Aorta (tissue), 5 donors: Measurements from ENCODE around the gene TXNRD2. TPM values are rescaled to one million over a fixed set of nuclear protein-coding genes. Genes with fewer than 3 reads are reported as not detected.
A peak's percentile ranks its signal among the peaks of the same experiment; 100 is the strongest.

Source experiments
- ATAC-seq: fragments of 200-7000 bp; cut with Tn5 transposase; one replicate; pipeline ENCODE4 v1.9.1; 2022; ENCODE audit warnings: moderate library complexity; ENCODE audit not compliant: low FRiP score
- DNase-seq, 2 donors: peaks; one replicate each; pipeline ENCODE4 v3.0.0-alpha.2; 2020
- H3K27ac ChIP-seq, 2 donors: one replicate each; pipeline ENCODE4 v1.5.1; 2013; ENCODE audit warnings: low read length in 2 of 2, mild to moderate bottlenecking in 2 of 2, moderate library complexity in 2 of 2, control low read depth in 1 of 2, inconsistent platforms in 1 of 2, low read depth in 1 of 2
- H3K27me3 ChIP-seq, 2 donors: one replicate each; pipeline ENCODE4 v1.6.1; 2013; ENCODE audit warnings: control low read depth in 1 of 2, low read length in 1 of 2, mild to moderate bottlenecking in 1 of 2, moderate library complexity in 1 of 2; ENCODE audit not compliant: insufficient read depth in 2 of 2, control insufficient read depth in 1 of 2
- H3K36me3 ChIP-seq, 2 donors: one replicate each; pipeline ENCODE4 v1.6.1; 2013; ENCODE audit warnings: control low read depth in 1 of 2, low read length in 1 of 2, mild to moderate bottlenecking in 1 of 2; ENCODE audit not compliant: insufficient read depth in 2 of 2, control insufficient read depth in 1 of 2
- H3K4me1 ChIP-seq, 2 donors: one replicate each; pipeline ENCODE4 v1.6.1; 2013; ENCODE audit warnings: low read length in 2 of 2, control low read depth in 1 of 2, mild to moderate bottlenecking in 1 of 2, moderate library complexity in 1 of 2; ENCODE audit not compliant: insufficient read depth in 2 of 2, control insufficient read depth in 1 of 2
- H3K4me3 ChIP-seq, 2 donors: one replicate each; pipeline ENCODE4 v1.5.1; 2013; ENCODE audit warnings: low read length in 2 of 2, control low read depth in 1 of 2, mild to moderate bottlenecking in 1 of 2
- H3K9me3 ChIP-seq: one replicate; pipeline ENCODE4 v1.6.1; 2013; ENCODE audit warnings: mild to moderate bottlenecking, low read length; ENCODE audit not compliant: control insufficient read depth
- WGBS, 2 donors: extraction: QIAGEN DNeasy Blood & Tissue Kit; methylation state at CpG; one replicate each; pipeline ENCODE4 v1.1.7; 2013; 5-methylcytosine and 5-hydroxymethylcytosine counted together
- intact Hi-C, 2 donors: fragments of 100-400 bp; cut with DNase I; formaldehyde crosslinking; loops; one replicate each; pipeline versions ENCODE4 v1.14.2 to v1.15.0; 2022
- polyA plus RNA-seq, 2 donors: library from polyadenylated mRNA; stranded (reverse); fragments of 200-250 nt; gene quantifications; one replicate each; pipeline ENCODE4 v1.2.3, GENCODE V29; 2013
- total RNA-seq, 2 donors: library from RNA; stranded (reverse); fragmentation: NEBNext Ultra II Directional; extraction: Animal tissue kit (Norgen Biotek cat#: 25700); gene quantifications; one replicate each; pipeline ENCODE4 v1.2.1, GENCODE V29; 2021
- donor health status: healthy with polysubstance abuse.
- donor health status: Bipolar disorder and iron deficiency.
- donor health status: DM: no; HTN: no; CAD: no.
- donor health status: DM: no; HTN: no; CAD: no.
- donor health status: DM: yes; HTN: yes; CAD: no.

Gene TXNRD2
- total and polyA plus RNA-seq, 4 donors, result 13.3 to 59.0 (median 25.2) TPM

DNA sequence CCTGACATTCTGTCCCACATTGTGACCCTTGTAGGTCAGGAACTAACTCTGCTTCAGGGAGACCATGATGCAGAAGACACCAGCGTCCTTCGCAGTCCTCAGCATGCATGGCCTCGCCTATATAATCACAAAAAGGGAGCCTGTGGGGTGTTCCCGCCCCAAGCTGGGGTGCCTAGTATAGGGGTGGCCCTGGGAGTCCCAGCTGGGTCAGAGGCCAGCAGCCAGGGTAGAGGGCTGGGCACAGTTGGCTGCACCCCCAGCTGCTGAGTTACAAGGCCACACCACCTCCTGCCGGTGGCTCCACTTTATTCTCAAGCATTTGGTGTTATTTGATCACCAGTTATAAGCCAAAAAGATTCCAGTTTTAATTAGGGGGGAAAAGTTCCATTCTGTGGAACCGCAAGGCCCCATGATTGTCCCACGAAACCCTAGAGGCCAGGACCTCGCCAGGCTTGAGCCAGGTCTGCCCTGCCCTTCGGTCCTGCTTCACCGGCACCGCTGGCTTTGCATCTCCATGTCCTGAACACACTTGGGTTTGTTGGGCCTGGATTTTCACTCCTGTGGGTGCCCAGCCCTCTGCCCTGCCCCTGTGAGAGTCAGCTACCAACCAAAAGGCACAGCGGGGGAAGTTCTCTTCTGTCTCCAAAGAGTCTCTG is 72.0 kb downstream of the TXNRD2 start:
- intact Hi-C loops, result no loop called here
- ATAC-seq, result no peak
- Histone ChIP-seq H3K9me3 (no peaks in the 10 kb centered on the region), H3K27ac (no peak overlapping the region), H3K36me3 (no peaks in the 10 kb centered on the region), H3K4me1 (no peaks in the 10 kb centered on the region), H3K27me3 (no peaks in the 10 kb centered on the region), H3K4me3 (no peak overlapping the region)
- peak in 1 of 2 donors; percentile 51 for DNase-seq
- 95 to 96% methylated on average over 12 of the region's 12 CpGs for WGBS, 2 donors

DNA sequence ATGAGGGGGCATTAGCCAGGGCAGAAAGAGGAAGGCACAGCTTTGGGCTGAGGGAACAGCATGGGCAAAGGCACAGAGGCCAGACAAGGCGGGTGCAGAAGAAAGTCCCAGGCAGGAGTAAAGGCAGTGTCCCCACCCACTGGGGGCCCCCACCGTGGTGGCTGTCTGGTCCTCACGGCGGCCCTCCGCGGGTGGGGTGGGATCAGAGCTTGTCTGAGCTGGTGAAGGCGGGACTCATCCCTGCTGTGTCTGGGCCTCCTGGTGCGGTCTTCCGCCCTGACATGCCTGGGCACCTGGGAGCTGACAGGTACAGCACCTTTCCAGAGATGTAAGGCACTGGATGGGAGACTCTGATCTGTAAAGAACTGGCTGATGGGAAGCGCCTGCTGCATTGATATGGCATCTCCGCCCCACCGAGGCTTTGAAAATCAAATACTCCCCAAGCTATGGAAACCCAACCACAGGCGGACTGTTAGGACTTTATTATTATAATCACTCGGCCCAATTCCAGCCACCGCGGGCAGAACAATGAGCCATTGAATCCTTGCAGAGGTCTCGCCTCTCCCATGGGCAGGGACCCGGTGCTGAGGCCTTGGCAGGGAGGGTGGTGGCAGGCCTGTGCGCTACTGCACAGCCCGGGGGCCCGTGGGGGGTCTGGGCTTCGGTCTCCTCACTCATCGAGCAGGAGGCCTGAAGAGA is 72.7 kb downstream of the TXNRD2 start:
- intact Hi-C loops, result no loop called here
- H3K4me1 ChIP-seq, result no peaks in the 10 kb centered on the region
- peak; percentile 41 to 62 for DNase-seq
- H3K36me3 ChIP-seq, result no peaks in the 10 kb centered on the region
- no peaks in the 10 kb centered on the region for H3K27me3 ChIP-seq
- no peak for ATAC-seq
- no peak overlapping the region for H3K27ac ChIP-seq
- no peaks in the 10 kb centered on the region for H3K9me3 ChIP-seq
- H3K4me3 ChIP-seq, result no peak overlapping the region
- 85 to 87% methylated on average over 23 of the region's 23 CpGs for WGBS, 2 donors

DNA sequence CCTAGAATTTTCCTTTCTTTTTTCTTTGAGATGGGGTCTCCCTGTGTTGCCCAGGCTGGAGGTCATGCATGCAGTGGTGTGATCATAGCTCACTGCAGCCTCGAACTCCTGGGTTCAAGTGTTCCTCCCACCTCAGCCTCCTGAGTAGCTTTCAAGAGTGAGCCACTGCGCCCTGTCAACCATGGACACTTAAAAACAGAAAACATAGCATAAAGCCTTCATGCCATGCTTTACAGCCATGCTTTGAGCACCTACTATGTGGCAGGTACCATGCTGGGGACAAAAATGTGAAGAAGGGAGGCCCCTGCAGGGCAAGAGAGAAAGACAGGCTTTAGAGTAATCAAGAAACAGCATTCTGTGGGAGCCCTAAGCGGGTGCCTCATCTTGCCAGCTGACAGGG is 73.3 kb downstream of the TXNRD2 start:
- Histone ChIP-seq H3K27ac (no peak overlapping the region), H3K4me3 (no peak overlapping the region), H3K9me3 (no peaks in the 10 kb centered on the region), H3K4me1 (no peaks in the 10 kb centered on the region), H3K27me3 (no peaks in the 10 kb centered on the region), H3K36me3 (no peaks in the 10 kb centered on the region)
- ATAC-seq (no peak), DNase-seq (peak; percentile 9 to 27)
- WGBS, 2 donors, result 93 to 94% methylated on average over 3 of the region's 3 CpGs
- intact Hi-C loops, result no loop called here

DNA sequence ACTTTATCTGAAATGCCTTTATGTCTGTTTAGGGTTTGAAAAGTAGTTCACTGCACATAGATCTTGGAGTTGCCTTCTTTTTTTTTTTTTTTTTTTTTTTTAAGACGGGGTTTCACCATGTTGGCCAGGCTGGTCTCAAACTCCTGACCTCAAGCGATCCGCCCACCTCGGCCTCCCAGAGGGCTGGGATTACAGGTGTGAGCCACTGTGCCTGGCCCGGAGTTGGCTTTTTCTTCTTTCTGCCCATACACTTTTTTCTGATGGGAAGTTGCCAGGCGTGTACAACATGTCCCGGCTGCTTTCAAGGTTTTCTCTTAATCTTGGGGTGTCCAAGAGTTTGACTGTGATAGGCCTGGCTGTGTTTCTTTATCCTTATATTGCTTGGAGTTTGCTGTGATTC is 74.0 kb downstream of the TXNRD2 start:
- H3K4me1 ChIP-seq, result no peaks in the 10 kb centered on the region
- WGBS, 2 donors, result 87 to 95% methylated on average over 6 to 7 of the region's 7 CpGs
- intact Hi-C loops, result no loop called here
- no peaks in the 10 kb centered on the region for H3K36me3 ChIP-seq
- no peak overlapping the region for H3K4me3 ChIP-seq
- H3K27me3 ChIP-seq, result no peaks in the 10 kb centered on the region
- H3K9me3 ChIP-seq, result no peaks in the 10 kb centered on the region
- DNase-seq (peak; percentile 16 to 30), ATAC-seq (no peak)
- H3K27ac ChIP-seq, result no peak overlapping the region

DNA sequence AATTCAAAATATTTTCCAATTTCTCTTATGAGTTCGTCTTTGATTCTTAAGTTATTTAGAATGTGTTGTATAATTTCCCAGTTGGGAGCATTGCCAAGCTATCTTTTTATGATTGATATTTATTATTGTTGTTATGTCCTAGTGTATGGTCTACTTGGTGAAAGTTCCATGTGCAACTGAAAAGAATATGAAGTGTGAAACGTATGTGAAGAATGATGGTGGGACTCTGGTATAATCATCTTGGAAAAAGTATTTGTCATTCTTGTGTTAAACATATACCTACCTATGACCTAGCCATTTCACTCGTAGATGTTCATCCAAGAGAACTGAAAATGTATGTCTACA is 75.0 kb downstream of the TXNRD2 start:
- intact Hi-C loops, result no loop called here
- H3K9me3 ChIP-seq, result no peaks in the 10 kb centered on the region
- no peaks in the 10 kb centered on the region for H3K4me1 ChIP-seq
- H3K4me3 ChIP-seq, result no peak overlapping the region
- ATAC-seq, result no peak
- H3K27ac ChIP-seq, result no peak overlapping the region
- no peaks in the 10 kb centered on the region for H3K27me3 ChIP-seq
- WGBS, 2 donors, result 90 to 91% methylated on average over 3 of the region's 3 CpGs
- no peak for DNase-seq
- no peaks in the 10 kb centered on the region for H3K36me3 ChIP-seq

DNA sequence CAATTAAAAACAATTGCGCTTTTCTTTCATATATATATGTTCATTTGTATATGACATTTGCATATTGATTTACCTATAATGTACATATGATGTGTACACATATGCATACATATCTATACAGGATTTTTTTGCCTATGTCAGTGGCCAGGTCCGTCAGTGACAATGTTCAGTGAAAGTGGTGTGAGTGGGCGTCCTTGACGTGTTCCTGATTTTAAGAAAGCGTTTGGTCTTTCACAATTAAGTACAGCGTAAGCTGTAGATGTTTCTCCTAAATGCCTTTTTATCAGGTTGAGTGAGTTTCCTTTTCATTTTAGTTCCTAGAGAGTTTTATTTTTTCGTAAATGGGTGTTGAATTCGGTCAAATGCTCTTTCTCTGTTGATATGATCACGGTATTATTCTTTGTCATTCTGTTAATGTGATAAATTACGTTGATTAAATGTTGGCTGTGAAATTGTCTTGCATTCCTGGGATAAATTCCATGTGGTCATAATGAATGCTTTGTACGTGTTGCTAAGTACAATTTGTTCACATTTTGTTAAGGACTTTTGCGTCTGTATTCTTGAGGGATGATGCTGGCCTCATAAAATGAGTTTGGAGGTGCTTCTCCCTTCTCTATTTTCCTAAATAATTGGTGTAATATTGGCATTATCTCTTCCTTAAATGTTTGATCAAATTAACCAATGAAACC is 76.3 kb downstream of the TXNRD2 start:
- ATAC-seq (no peak), DNase-seq (peak in 1 of 2 donors; percentile 13)
- no peaks in the 10 kb centered on the region for H3K36me3 ChIP-seq
- no peak overlapping the region for H3K27ac ChIP-seq
- no peaks in the 10 kb centered on the region for H3K27me3 ChIP-seq
- H3K4me3 ChIP-seq, result no peak overlapping the region
- intact Hi-C loops, result no loop called here
- H3K9me3 ChIP-seq, result no peaks in the 10 kb centered on the region
- no peaks in the 10 kb centered on the region for H3K4me1 ChIP-seq
- WGBS, 2 donors, result 81% methylated on average over 12 of the region's 12 CpGs

DNA sequence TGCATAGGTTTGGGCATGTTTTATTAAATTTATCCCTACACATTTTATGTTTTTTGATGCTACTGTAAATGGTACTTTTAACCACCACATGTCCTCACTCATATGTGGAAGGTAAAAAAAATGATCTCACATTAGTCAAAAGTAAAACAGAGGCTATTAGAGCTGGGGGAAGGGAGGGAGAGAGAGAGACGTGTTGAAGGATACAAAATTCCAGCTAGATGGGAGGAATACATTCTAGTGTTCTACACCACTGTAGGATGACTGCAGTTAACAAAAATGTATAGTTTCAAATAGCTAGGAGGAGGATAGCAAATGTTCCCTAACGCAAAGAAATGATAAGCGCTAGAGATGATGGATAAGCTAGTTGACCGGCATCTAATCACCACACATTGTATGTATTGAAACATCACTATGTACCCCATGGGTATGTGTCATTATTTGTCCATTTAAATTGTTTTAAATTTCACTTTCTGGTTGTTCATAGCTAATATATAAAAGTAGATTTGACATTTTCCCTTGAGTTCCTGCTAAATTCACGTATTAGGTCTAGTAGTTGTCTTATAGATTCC is 77.0 kb downstream of the TXNRD2 start:
- intact Hi-C loops, result no loop called here
- no peak overlapping the region for H3K27ac ChIP-seq
- H3K27me3 ChIP-seq, result no peaks in the 10 kb centered on the region
- no peak for DNase-seq
- ATAC-seq, result no peak
- no peaks in the 10 kb centered on the region for H3K9me3 ChIP-seq
- no peak overlapping the region for H3K4me3 ChIP-seq
- WGBS, 2 donors, result 93% methylated on average over 5 of the region's 5 CpGs
- H3K4me1 ChIP-seq, result no peaks in the 10 kb centered on the region
- H3K36me3 ChIP-seq, result no peaks in the 10 kb centered on the region

DNA sequence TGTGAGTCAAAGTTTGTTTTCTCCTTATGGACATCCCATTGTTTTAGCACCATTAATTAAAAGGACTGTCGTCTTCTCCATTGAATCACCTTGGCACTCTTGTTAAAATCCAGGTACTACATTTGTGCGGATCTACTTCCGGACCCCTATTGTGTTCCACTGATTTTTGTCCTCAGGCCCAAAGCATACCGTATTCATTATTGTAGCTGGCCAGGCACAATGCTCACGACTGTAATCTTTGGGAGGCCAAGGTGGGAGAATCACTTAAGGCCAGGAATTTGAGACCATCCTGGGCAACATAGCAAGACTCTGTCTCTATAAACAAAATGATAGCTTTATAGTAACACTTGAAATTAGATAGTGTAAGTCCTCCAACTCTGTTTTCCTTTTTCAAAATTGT is 78.0 kb downstream of the TXNRD2 start:
- Histone ChIP-seq H3K9me3 (no peaks in the 10 kb centered on the region), H3K4me3 (no peak overlapping the region), H3K27ac (no peak overlapping the region), H3K36me3 (no peaks in the 10 kb centered on the region), H3K4me1 (no peaks in the 10 kb centered on the region), H3K27me3 (no peaks in the 10 kb centered on the region)
- intact Hi-C loops, result no loop called here
- WGBS, 2 donors, result 93 to 95% methylated on average over 5 of the region's 5 CpGs
- no peak for DNase-seq
- ATAC-seq, result no peak
